Testis (tissue), 3 donors: ENCODE data around the gene GNG13. TPM values are rescaled to one million over a fixed set of nuclear protein-coding genes. Genes with fewer than 3 reads are reported as not detected.

Source experiments
- DNase-seq: peaks from one replicate; pipeline ENCODE4 v3.0.0-alpha.2; 2019
- H3K27ac ChIP-seq, 2 donors: fragments of 200-600 bp; sonication (generic); one replicate each; pipeline ENCODE4 v1.5.1; 2019
- H3K27me3 ChIP-seq: fragments of 200-600 bp; sonication (generic); one replicate; pipeline ENCODE4 v1.5.1; 2019
- H3K36me3 ChIP-seq: fragments of 200-600 bp; sonication (generic); one replicate; pipeline ENCODE4 v1.5.1; 2017; ENCODE audit warnings: low read depth; ENCODE audit errors: missing control alignments
- H3K4me1 ChIP-seq: fragments of 200-600 bp; sonication (generic); one replicate; pipeline ENCODE4 v1.5.1; 2019
- H3K4me3 ChIP-seq, 2 donors: fragments of 200-600 bp; sonication (generic); one replicate each; pipeline ENCODE4 v1.5.1; 2017 to 2019
- H3K9me3 ChIP-seq: fragments of 200-600 bp; sonication (generic); one replicate; pipeline ENCODE4 v1.5.1; 2017
- POLR2A ChIP-seq: fragments of 450-650 bp; IDR thresholded peaks from one replicate; pipeline ENCODE4 v1.6.1; 2017; ENCODE audit warnings: antibody characterized with exemption, mild to moderate bottlenecking, moderate library complexity
- WGBS, 2 donors: methylation state at CpG; one replicate each; pipeline ENCODE4 v1.1.5; 2018; 5-methylcytosine and 5-hydroxymethylcytosine counted together
- intact Hi-C: fragments of 100-400 bp; cut with DNase I; formaldehyde crosslinking; loops from one replicate; pipeline ENCODE4 v1.15.1; 2023; ENCODE audit warnings: low total_unique reads
- polyA plus RNA-seq: library from polyadenylated mRNA; stranded (reverse); fragments of 350-450 nt; fragmentation: Illumina TruSeq; extraction: RNeasy Lipid Tissue Mini Kit (QIAGEN cat#74804); gene quantifications from one replicate; pipeline ENCODE4 v1.2.3, GENCODE V29; 2014; ENCODE audit warnings: low read depth, low replicate concordance; ENCODE audit not compliant: insufficient read depth
- total RNA-seq, 2 donors: library from RNA; depleted of rRNA; stranded (reverse); fragments of >200 nt; gene quantifications; one replicate each; pipeline ENCODE4 v1.2.3, GENCODE V29; 2016
- TF ChIP-seq, protein P1 (sequence below), 3 experiments: fragments of 450-650 bp in 2 of 3; fragments of 200-600 bp in 1 of 3; sonication (generic) in 1 of 3; IDR thresholded peaks; one replicate each; pipeline ENCODE4 v1.5.1; 2016 to 2019; ENCODE audit warnings: antibody characterized with exemption in 3 of 3, mild to moderate bottlenecking in 2 of 3, moderate library complexity in 1 of 3

Gene GNG13
- total and polyA plus RNA-seq, 3 donors from 2014 or later, result not detected

DNA sequence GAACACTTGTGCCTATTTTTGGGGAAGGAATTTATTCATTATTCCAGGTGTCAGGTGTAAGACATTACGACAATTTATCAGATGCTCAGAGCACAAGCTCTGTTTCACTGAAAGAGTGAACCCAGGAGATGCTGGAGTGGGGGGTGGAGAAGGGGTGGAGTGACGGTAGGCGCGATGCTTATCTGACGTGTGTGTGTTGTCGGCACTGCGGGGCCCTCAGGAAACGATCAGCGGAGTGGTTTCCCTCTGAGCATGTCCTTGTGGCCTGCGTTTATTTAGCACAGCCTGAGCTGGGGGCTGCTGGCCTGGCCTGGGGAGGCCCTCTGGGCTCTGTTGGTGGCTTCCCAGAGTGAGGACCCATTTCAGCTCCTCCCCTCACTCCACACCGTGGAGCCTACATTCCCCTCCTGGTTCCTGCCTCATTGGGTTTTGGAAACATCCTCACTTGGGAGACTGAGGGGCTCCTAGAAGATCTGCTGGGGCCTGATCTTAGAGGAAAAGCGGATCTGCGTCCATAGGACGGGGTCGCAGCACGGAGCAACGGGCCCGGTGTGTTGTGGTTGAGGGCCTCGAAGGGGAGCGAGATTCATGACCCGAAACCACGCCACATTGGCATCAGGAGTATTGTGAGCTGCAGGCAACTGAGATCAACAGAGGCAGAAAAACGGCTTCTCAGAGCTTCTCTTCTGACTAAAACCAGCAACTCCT is 19.0 kb upstream of the GNG13 start:
- WGBS, 2 donors, result 75 to 84% methylated on average over 22 to 23 of the region's 23 CpGs
- no peak for TF ChIP-seq POLR2A
- TF ChIP-seq, protein P1, sequence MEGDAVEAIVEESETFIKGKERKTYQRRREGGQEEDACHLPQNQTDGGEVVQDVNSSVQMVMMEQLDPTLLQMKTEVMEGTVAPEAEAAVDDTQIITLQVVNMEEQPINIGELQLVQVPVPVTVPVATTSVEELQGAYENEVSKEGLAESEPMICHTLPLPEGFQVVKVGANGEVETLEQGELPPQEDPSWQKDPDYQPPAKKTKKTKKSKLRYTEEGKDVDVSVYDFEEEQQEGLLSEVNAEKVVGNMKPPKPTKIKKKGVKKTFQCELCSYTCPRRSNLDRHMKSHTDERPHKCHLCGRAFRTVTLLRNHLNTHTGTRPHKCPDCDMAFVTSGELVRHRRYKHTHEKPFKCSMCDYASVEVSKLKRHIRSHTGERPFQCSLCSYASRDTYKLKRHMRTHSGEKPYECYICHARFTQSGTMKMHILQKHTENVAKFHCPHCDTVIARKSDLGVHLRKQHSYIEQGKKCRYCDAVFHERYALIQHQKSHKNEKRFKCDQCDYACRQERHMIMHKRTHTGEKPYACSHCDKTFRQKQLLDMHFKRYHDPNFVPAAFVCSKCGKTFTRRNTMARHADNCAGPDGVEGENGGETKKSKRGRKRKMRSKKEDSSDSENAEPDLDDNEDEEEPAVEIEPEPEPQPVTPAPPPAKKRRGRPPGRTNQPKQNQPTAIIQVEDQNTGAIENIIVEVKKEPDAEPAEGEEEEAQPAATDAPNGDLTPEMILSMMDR (IDR thresholded peaks at IDR 0.05), result no peak
- H3K36me3 ChIP-seq, result no peaks in the 10 kb centered on the region
- H3K27ac ChIP-seq, result no peak overlapping the region
- DNase-seq, result no peak
- no peaks in the 10 kb centered on the region for H3K27me3 ChIP-seq
- no peaks in the 10 kb centered on the region for H3K9me3 ChIP-seq
- no peak overlapping the region for H3K4me3 ChIP-seq
- intact Hi-C loops, result loop anchor here (10.0 kb wide), 1 partner anchor 235 kb away; no protein-coding TSS in a partner anchor
- no peaks in the 10 kb centered on the region for H3K4me1 ChIP-seq

DNA sequence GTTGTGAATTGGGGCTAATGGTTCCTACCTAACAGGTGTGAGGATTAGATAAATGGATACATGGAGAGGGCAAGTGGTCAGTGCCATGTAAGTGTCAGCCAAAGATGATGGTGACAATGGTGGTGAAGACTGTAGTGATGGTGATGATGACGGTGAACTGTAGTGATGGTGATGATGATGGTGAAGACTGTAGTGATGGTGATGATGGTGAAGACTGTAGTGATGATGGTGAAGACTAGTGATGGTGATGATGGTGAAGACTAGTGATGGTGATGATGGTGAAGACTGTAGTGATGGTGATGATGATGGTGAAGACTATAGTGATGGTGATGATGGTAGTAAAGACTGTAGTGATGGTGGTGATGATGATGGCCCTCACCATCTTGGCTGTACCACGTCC is 18.1 kb upstream of the GNG13 start:
- H3K4me1 ChIP-seq, result no peaks in the 10 kb centered on the region
- H3K36me3 ChIP-seq, result no peaks in the 10 kb centered on the region
- H3K4me3 ChIP-seq, result no peak overlapping the region
- H3K27me3 ChIP-seq, result no peaks in the 10 kb centered on the region
- DNase-seq, result no peak
- intact Hi-C loops, result loop anchor here (10.0 kb wide), 1 partner anchor 236 kb away; no protein-coding TSS in a partner anchor
- 77 to 80% methylated on average over 2 of the region's 2 CpGs for WGBS, 2 donors
- TF ChIP-seq POLR2A, result no peak
- TF ChIP-seq, protein P1 (IDR thresholded peaks at IDR 0.05), result no peak
- no peaks in the 10 kb centered on the region for H3K9me3 ChIP-seq
- H3K27ac ChIP-seq, result no peak overlapping the region

- TF ChIP-seq, protein P1 (IDR thresholded peaks at IDR 0.05), result no peak
- TF ChIP-seq POLR2A, result no peak
- Histone ChIP-seq H3K4me3 (no peak overlapping the region), H3K27ac (no peak overlapping the region), H3K27me3 (no peaks in the 10 kb centered on the region), H3K4me1 (no peaks in the 10 kb centered on the region), H3K36me3 (no peaks in the 10 kb centered on the region), H3K9me3 (no peaks in the 10 kb centered on the region)
- intact Hi-C loops, result loop anchor here (10.0 kb wide), 1 partner anchor 237 kb away; no protein-coding TSS in a partner anchor
- WGBS, 2 donors, result 73 to 85% methylated on average over 8 of the region's 8 CpGs
- no peak for DNase-seq
Measured at GRCh38 chr16:818132-818531, 17.6 kb upstream of the GNG13 start.

DNA sequence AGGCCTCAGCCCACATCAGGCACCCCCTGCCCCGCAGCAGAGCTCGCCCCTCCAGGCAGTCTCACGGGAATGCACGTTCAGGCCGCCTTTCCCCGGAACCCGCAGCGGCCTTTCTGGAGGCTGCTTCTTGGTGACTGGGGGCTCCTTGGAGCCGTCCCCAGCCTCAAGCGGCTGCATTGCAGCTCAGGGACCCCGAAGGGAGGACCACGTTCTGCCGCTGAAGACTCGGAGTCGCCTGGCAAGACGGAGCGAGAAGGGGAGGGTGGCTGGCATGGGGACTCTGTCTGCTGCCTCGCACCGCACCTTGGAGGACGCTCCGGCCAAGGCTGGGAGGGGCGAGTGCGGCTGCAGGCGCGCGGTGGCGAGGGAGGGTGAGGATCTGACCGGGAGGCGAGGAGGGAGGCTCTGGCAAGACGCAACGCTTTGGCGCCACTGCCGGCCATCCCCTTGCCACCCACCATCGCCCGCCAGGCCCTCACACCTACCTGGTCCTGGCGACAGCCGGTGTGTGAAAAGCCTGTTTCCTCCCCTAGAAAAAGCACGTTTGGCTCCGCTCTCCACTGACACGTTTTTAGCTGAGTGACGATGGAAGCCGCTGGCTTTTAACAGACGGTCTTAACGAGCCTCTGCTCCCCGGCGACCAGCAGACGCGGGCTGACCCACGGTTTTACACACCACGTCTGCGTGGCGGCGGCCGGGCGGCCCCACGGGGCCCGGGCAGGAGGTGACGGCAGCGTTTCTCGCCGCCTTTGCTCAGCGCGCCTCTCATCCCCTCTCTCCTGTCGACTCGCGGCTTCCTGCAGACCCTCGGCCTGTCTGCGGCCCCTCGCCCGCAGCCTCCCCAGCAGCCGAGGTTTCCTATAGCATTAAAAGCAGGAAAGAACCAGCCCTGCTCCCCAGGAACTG is 16.7 kb upstream of the GNG13 start:
- no peaks in the 10 kb centered on the region for H3K36me3 ChIP-seq
- peak overlapping the region in 1 of 2 donors; percentile 6 for H3K4me3 ChIP-seq
- TF ChIP-seq, protein P1 (IDR thresholded peaks at IDR 0.05), result no peak
- TF ChIP-seq POLR2A, result no peak
- intact Hi-C loops, result loop anchor here (10.0 kb wide), 1 partner anchor 238 kb away; no protein-coding TSS in a partner anchor
- H3K4me1 ChIP-seq, result no peaks in the 10 kb centered on the region
- WGBS, 2 donors, result 50 to 66% methylated on average over 49 to 71 of the region's 71 CpGs
- no peak overlapping the region for H3K27ac ChIP-seq
- DNase-seq, result no peak
- no peaks in the 10 kb centered on the region for H3K27me3 ChIP-seq
- H3K9me3 ChIP-seq, result no peaks in the 10 kb centered on the region
